Measurements from ENCODE around the gene NCR2. TPM values are rescaled to one million over a fixed set of nuclear protein-coding genes. Genes with fewer than 3 reads are reported as not detected.

Gene NCR2
- total RNA-seq, 4 donors from 2014 or later = not detected

GRCh38 chr6:41306187-41306854, 29.1 kb upstream of the NCR2 start:
- Histone ChIP-seq H3K9me3 (no peaks in the 10 kb centered on the region), H3K36me3 (no peaks in the 10 kb centered on the region), H3K4me3 (no peak overlapping the region), H3K4me1 (no peaks in the 10 kb centered on the region), H3K27ac (no peak overlapping the region), H3K27me3 (peaks cover 41% of the 10 kb centered on the region)
- TF ChIP-seq POLR2AphosphoS5 (IDR thresholded peaks at IDR 0.05) = no peak
- no peak for TF ChIP-seq POLR2A (IDR thresholded peaks at IDR 0.05)
- no peak for TF ChIP-seq EP300 (IDR thresholded peaks at IDR 0.05)
- peak; percentile 20 to 62 (median 51) for TF ChIP-seq CTCF (IDR thresholded peaks at IDR 0.05)
- 21 to 24% methylated on average over 12 to 13 of the region's 13 CpGs for WGBS, 2 donors (ENCODE audit: low coverage in 1 of 2)
- ATAC-seq = no peak

- H3K36me3 ChIP-seq = no peaks in the 10 kb centered on the region
- WGBS, 2 donors (ENCODE audit: low coverage in 1 of 2) = 40 to 44% methylated on average over 2 of the region's 2 CpGs
- ATAC-seq = no peak
- peaks cover 0 to 10% (median 0%) of the 10 kb centered on the region in 3 donors for H3K4me1 ChIP-seq
- H3K4me3 ChIP-seq = no peak overlapping the region
- H3K27me3 ChIP-seq = peaks cover 82% of the 10 kb centered on the region
- no peaks in the 10 kb centered on the region for H3K9me3 ChIP-seq
- no peak overlapping the region for H3K27ac ChIP-seq
- TF ChIP-seq CTCF (IDR thresholded peaks at IDR 0.05) = no peak
- no peak for TF ChIP-seq POLR2AphosphoS5 (IDR thresholded peaks at IDR 0.05)
- no peak for TF ChIP-seq EP300 (IDR thresholded peaks at IDR 0.05)
- TF ChIP-seq POLR2A (IDR thresholded peaks at IDR 0.05) = no peak
These were observed 20.2 kb upstream of the NCR2 start for GRCh38 chr6:41315203-41315602.

- Histone ChIP-seq H3K27ac (no peak overlapping the region), H3K9me3 (no peaks in the 10 kb centered on the region), H3K4me3 (no peak overlapping the region), H3K36me3 (no peaks in the 10 kb centered on the region), H3K27me3 (peaks cover 81% of the 10 kb centered on the region), H3K4me1 (peaks cover 0 to 10% (median 0%) of the 10 kb centered on the region in 3 donors)
- TF ChIP-seq POLR2A (IDR thresholded peaks at IDR 0.05) = no peak
- 67 to 69% methylated on average over 1 of the region's 1 CpG for WGBS, 2 donors (ENCODE audit: low coverage in 1 of 2)
- no peak for ATAC-seq
These were observed 19.3 kb upstream of the NCR2 start for GRCh38 chr6:41315943-41316620.

GRCh38 chr6:41318261-41318653, 17.2 kb upstream of the NCR2 start:
- H3K27me3 ChIP-seq = peaks cover 63% of the 10 kb centered on the region
- no peak overlapping the region for H3K27ac ChIP-seq
- 29 to 32% methylated on average over 6 to 8 of the region's 9 CpGs for WGBS, 2 donors (ENCODE audit: low coverage in 1 of 2)
- no peaks in the 10 kb centered on the region for H3K9me3 ChIP-seq
- no peaks in the 10 kb centered on the region for H3K36me3 ChIP-seq
- ATAC-seq = no peak
- no peak for TF ChIP-seq POLR2A (IDR thresholded peaks at IDR 0.05)
- TF ChIP-seq EP300 (IDR thresholded peaks at IDR 0.05) = no peak
- TF ChIP-seq POLR2AphosphoS5 (IDR thresholded peaks at IDR 0.05) = no peak
- TF ChIP-seq CTCF (IDR thresholded peaks at IDR 0.05) = no peak
- H3K4me3 ChIP-seq = no peak overlapping the region
- peaks cover 0 to 10% (median 0%) of the 10 kb centered on the region in 3 donors for H3K4me1 ChIP-seq

- peaks cover 57% of the 10 kb centered on the region for H3K27me3 ChIP-seq
- WGBS, 2 donors (ENCODE audit: low coverage in 1 of 2) = 15 to 40% methylated on average over 8 to 13 of the region's 33 CpGs
- TF ChIP-seq POLR2AphosphoS5 (IDR thresholded peaks at IDR 0.05) (no peak), POLR2A (IDR thresholded peaks at IDR 0.05) (no peak), CTCF (IDR thresholded peaks at IDR 0.05) (peak; percentile 92 to 99 (median 98))
- ATAC-seq = peak; percentile 88
- peak overlapping the region in 1 of 2 donors; percentile 34 for H3K4me3 ChIP-seq
- no peaks in the 10 kb centered on the region for H3K9me3 ChIP-seq
- peaks cover 0 to 10% (median 0%) of the 10 kb centered on the region in 3 donors for H3K4me1 ChIP-seq
- H3K27ac ChIP-seq = no peak overlapping the region
- no peaks in the 10 kb centered on the region for H3K36me3 ChIP-seq
These were observed 16.5 kb upstream of the NCR2 start for GRCh38 chr6:41318654-41319565.

All from gastroesophageal sphincter (tissue), 4 donors.